22Rv1 (cell line): ENCODE data around the gene IFT22.
"Not testable (repeated sequence)": the region's sequence is repeated elsewhere in the genome, so short reads cannot be mapped to it uniquely, and the experiment has no call there.

Experiments
- ZFX ChIP-seq: fragments of 450-650 bp; IDR thresholded peaks from 2 replicates; pipeline ENCODE4 v1.6.1; 2017; ENCODE audit warnings: antibody characterized with exemption, borderline replicate concordance
- TF ChIP-seq, protein P1 (sequence below): fragments of 450-650 bp; IDR thresholded peaks from 2 replicates; pipeline ENCODE4 v1.5.1; 2017; ENCODE audit warnings: mild to moderate bottlenecking

DNA sequence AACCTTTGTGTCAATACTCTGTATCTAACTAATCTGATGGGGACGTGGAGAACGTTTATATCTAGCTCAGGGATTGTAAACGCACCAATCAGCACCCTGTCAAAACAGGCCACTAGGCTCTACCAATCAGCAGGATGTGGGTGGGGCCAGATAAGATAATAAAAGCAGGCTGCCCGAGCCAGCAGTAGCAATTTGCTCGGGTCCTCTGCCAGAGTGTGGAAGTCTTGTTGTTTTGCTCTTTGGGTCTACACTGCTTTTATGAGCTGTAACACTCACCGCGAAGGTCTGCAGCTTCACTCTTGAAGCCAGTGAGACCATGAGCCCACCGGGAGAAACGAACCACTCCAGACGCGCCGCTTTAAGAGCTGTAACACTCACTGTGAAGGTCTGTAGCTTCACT, 27.7 kb upstream of the IFT22 start:
- TF ChIP-seq, protein P1, sequence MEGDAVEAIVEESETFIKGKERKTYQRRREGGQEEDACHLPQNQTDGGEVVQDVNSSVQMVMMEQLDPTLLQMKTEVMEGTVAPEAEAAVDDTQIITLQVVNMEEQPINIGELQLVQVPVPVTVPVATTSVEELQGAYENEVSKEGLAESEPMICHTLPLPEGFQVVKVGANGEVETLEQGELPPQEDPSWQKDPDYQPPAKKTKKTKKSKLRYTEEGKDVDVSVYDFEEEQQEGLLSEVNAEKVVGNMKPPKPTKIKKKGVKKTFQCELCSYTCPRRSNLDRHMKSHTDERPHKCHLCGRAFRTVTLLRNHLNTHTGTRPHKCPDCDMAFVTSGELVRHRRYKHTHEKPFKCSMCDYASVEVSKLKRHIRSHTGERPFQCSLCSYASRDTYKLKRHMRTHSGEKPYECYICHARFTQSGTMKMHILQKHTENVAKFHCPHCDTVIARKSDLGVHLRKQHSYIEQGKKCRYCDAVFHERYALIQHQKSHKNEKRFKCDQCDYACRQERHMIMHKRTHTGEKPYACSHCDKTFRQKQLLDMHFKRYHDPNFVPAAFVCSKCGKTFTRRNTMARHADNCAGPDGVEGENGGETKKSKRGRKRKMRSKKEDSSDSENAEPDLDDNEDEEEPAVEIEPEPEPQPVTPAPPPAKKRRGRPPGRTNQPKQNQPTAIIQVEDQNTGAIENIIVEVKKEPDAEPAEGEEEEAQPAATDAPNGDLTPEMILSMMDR = not testable (repeated sequence)
- not testable (repeated sequence) for TF ChIP-seq ZFX
